ENCODE results near the gene KCNQ1OT1.

- TF ChIP-seq POLR2AphosphoS5 (IDR thresholded peaks at IDR 0.05; ENCODE audit: low read depth, low read length) (no peak), CTCF (IDR thresholded peaks at IDR 0.05) (no peak), JUND (IDR thresholded peaks at IDR 0.05) (no peak), YY1 (IDR thresholded peaks at IDR 0.05; ENCODE audit: low read depth) (no peak), GABPA (IDR thresholded peaks at IDR 0.05; ENCODE audit: low read depth) (no peak), CHD2 (IDR thresholded peaks at IDR 0.05; ENCODE audit: low read length, partially characterized antibody) (no peak), SIN3A (IDR thresholded peaks at IDR 0.05; ENCODE audit: borderline replicate concordance, low read depth, low read length) (no peak), FOSL2 (IDR thresholded peaks at IDR 0.05; ENCODE audit: borderline replicate concordance, low read depth) (no peak), MEF2A (IDR thresholded peaks at IDR 0.05; ENCODE audit: borderline replicate concordance, low read depth) (no peak), EP300 (IDR thresholded peaks at IDR 0.05; ENCODE audit: borderline replicate concordance in 1 of 2, low read depth in 1 of 2, low read length in 1 of 2) (no peak), EZH2phosphoT487 (IDR thresholded peaks at IDR 0.05; ENCODE audit: borderline replicate concordance, low read depth) (no peak), RAD21 (IDR thresholded peaks at IDR 0.05; ENCODE audit: low read length) (no peak)
- TF ChIP-seq, protein P1, sequence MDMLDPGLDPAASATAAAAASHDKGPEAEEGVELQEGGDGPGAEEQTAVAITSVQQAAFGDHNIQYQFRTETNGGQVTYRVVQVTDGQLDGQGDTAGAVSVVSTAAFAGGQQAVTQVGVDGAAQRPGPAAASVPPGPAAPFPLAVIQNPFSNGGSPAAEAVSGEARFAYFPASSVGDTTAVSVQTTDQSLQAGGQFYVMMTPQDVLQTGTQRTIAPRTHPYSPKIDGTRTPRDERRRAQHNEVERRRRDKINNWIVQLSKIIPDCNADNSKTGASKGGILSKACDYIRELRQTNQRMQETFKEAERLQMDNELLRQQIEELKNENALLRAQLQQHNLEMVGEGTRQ (IDR thresholded peaks at IDR 0.05; ENCODE audit: borderline replicate concordance, low read depth, low read length): no peak
Observed at GRCh38 chr11:2609345-2609744, 90.4 kb downstream of the KCNQ1OT1 start.

Data from SK-N-SH (cell line).